Ovary (tissue), 9 donors: ENCODE measurements around the gene PAPSS1. TPM values are rescaled to one million over a fixed set of nuclear protein-coding genes. Genes with fewer than 3 reads are reported as not detected.

ENCODE experiments used
- DNase-seq, 5 donors: peaks; one replicate each; pipeline ENCODE4 v3.0.0-alpha.2; 2019 to 2020
- H3K27ac ChIP-seq, 2 donors: fragments of 200-600 bp; one replicate each; pipeline versions ENCODE4 v1.5.1 to v1.8.0; 2019 to 2022
- H3K27me3 ChIP-seq: fragments of 200-600 bp; one replicate; pipeline ENCODE4 v1.8.0; 2022
- H3K36me3 ChIP-seq: fragments of 200-600 bp; sonication (generic); one replicate; pipeline ENCODE4 v1.5.1; 2019
- H3K4me1 ChIP-seq: one replicate; pipeline ENCODE4 v1.8.1; 2013; ENCODE audit warnings: mild to moderate bottlenecking, moderate library complexity; ENCODE audit not compliant: insufficient read depth
- H3K4me3 ChIP-seq: fragments of 200-600 bp; sonication (generic); one replicate; pipeline ENCODE4 v1.5.1; 2017
- H3K9me3 ChIP-seq, 2 donors: fragments of 200-600 bp in 1 of 2; sonication (generic) in 1 of 2; one replicate each; pipeline versions ENCODE4 v1.5.1 to v1.8.1; 2013 to 2019; ENCODE audit warnings: mild to moderate bottlenecking in 1 of 2, moderate library complexity in 1 of 2
- CTCF ChIP-seq, 3 donors: fragments of 450-650 bp in 2 of 3; fragments of 200-600 bp in 1 of 3; IDR thresholded peaks; one replicate each; pipeline versions ENCODE4 v1.5.1 to v1.8.0; 2016 to 2022; ENCODE audit warnings: antibody characterized with exemption in 3 of 3, mild to moderate bottlenecking in 1 of 3
- EP300 ChIP-seq: sonication (generic); formaldehyde crosslinking; IDR thresholded peaks from one replicate; pipeline ENCODE4 v1.6.1; 2017; ENCODE audit warnings: antibody characterized with exemption
- POLR2A ChIP-seq: fragments of 450-650 bp; IDR thresholded peaks from one replicate; pipeline ENCODE4 v1.6.1; 2017; ENCODE audit warnings: antibody characterized with exemption, mild to moderate bottlenecking, moderate library complexity
- WGBS, 3 donors: extraction: QIAGEN DNeasy Blood & Tissue Kit in 1 of 3; methylation state at CpG; one replicate each; pipeline versions ENCODE4 v1.1.5 to v1.1.7; 2013 to 2017; 5-methylcytosine and 5-hydroxymethylcytosine counted together
- intact Hi-C, 4 donors: fragments of 100-400 bp; cut with DNase I; formaldehyde crosslinking; loops; one replicate each; pipeline versions ENCODE4 v1.11.0 to v1.15.1; 2022 to 2023
- polyA plus RNA-seq, 2 donors: library from polyadenylated mRNA; stranded (reverse); fragments of 200-250 nt in 1 of 2; fragments of 350-450 nt in 1 of 2; fragmentation: Illumina TruSeq in 1 of 2; extraction: RNeasy Lipid Tissue Mini Kit (QIAGEN cat#74804) in 1 of 2; gene quantifications; one replicate each; pipeline ENCODE4 v1.2.3, GENCODE V29; 2013 to 2014
- total RNA-seq, 7 donors: library from RNA; depleted of rRNA in 2 of 7; stranded (reverse); fragments of >200 nt in 2 of 7; fragmentation: NEBNext Ultra II Directional in 3 of 7; extraction: Animal tissue kit (Norgen Biotek cat#: 25700) in 3 of 7; gene quantifications; one replicate each; pipeline versions ENCODE4 v1.1.0 to v1.2.4, GENCODE V29; 2016 to 2023
- donor health status: DM: no; HTN: no; CAD: no; lungs with moderate emphysema.
- donor health status: DM: no; HTN: no; CAD: no.
- donor health status: Bipolar disorder and iron deficiency.
- donor health status: DM: yes; HTN: yes; CAD: no.
- donor health status: DM: no; HTN: no; CAD: no.
- donor health status: DM: yes; HTN: yes; CAD: no.

PAPSS1 gene
- total and polyA plus RNA-seq, 9 donors = 19.8 to 50.3 (median 28.0) TPM

- peak; percentile 70 to 82 (median 75) for DNase-seq
- TF ChIP-seq CTCF (IDR thresholded peaks at IDR 0.05) (no peak), POLR2A (no peak), EP300 (no peak)
- H3K4me1 ChIP-seq = peaks cover 5% of the 10 kb centered on the region
- H3K27me3 ChIP-seq = no peaks in the 10 kb centered on the region
- no peaks in the 10 kb centered on the region for H3K36me3 ChIP-seq
- intact Hi-C loops = no loop called here
- peak overlapping the region in 1 of 2 donors; percentile 11 for H3K27ac ChIP-seq
- no peak overlapping the region for H3K4me3 ChIP-seq
- WGBS, 3 donors = 14 to 16% (median 15%) methylated on average over 11 of the region's 11 CpGs
- H3K9me3 ChIP-seq = no peaks in the 10 kb centered on the region
These were observed 21.1 kb upstream of the PAPSS1 start for GRCh38 chr4:107740950-107741701.

- H3K9me3 ChIP-seq = no peaks in the 10 kb centered on the region
- no peaks in the 10 kb centered on the region for H3K36me3 ChIP-seq
- TF ChIP-seq CTCF (IDR thresholded peaks at IDR 0.05) (no peak), POLR2A (no peak), EP300 (no peak)
- H3K4me1 ChIP-seq = peaks cover 5% of the 10 kb centered on the region
- no peak for DNase-seq
- 57 to 69% (median 60%) methylated on average over 3 of the region's 3 CpGs for WGBS, 3 donors
- intact Hi-C loops = no loop called here
- no peaks in the 10 kb centered on the region for H3K27me3 ChIP-seq
- no peak overlapping the region for H3K27ac ChIP-seq
- no peak overlapping the region for H3K4me3 ChIP-seq
These were observed 20.3 kb upstream of the PAPSS1 start for GRCh38 chr4:107740381-107740780.

GRCh38 chr4:107737450-107737849, 17.4 kb upstream of the PAPSS1 start:
- Histone ChIP-seq H3K9me3 (no peaks in the 10 kb centered on the region), H3K27me3 (no peaks in the 10 kb centered on the region), H3K4me3 (no peak overlapping the region), H3K36me3 (no peaks in the 10 kb centered on the region), H3K27ac (no peak overlapping the region), H3K4me1 (peaks cover 5% of the 10 kb centered on the region)
- TF ChIP-seq CTCF (IDR thresholded peaks at IDR 0.05) = no peak
- TF ChIP-seq EP300 = no peak
- TF ChIP-seq POLR2A = no peak
- no peak for DNase-seq
- 63 to 74% (median 71%) methylated on average over 4 of the region's 4 CpGs for WGBS, 3 donors
- intact Hi-C loops = no loop called here

- H3K9me3 ChIP-seq = no peaks in the 10 kb centered on the region
- H3K36me3 ChIP-seq = no peaks in the 10 kb centered on the region
- peak in 1 of 5 donors; percentile 33 for DNase-seq
These were observed 17.0 kb upstream of the PAPSS1 start for GRCh38 chr4:107736924-107737448.

More at GRCh38 chr4:107736924-107737448, 17.0 kb upstream of the PAPSS1 start:
- Histone ChIP-seq H3K4me1 (peaks cover 5% of the 10 kb centered on the region), H3K27ac (no peak overlapping the region), H3K27me3 (no peaks in the 10 kb centered on the region), H3K4me3 (no peak overlapping the region)
- WGBS, 3 donors = 67 to 80% (median 77%) methylated on average over 7 of the region's 7 CpGs
- intact Hi-C loops = no loop called here
- TF ChIP-seq POLR2A = no peak
- TF ChIP-seq CTCF (IDR thresholded peaks at IDR 0.05) = peak in 2 of 3 donors; percentile 26 to 57
- TF ChIP-seq EP300 = no peak
